HEK293T (cell line): ENCODE results near the gene VTI1A.

ENCODE experiments used
- ELF4 ChIP-seq: fragments of 450-650 bp; IDR thresholded peaks from 2 replicates; pipeline ENCODE4 v1.6.1; 2017; ENCODE audit warnings: antibody characterized with exemption
- FOXA1 ChIP-seq: fragments of 450-650 bp; IDR thresholded peaks from 2 replicates; pipeline ENCODE4 v1.6.1; 2016; ENCODE audit warnings: mild to moderate bottlenecking
- HDGF ChIP-seq: fragments of 450-650 bp; IDR thresholded peaks from 2 replicates; pipeline ENCODE4 v1.6.1; 2017; ENCODE audit warnings: antibody characterized with exemption, borderline replicate concordance
- SP1 ChIP-seq: fragments of 450-650 bp; IDR thresholded peaks from 2 replicates; pipeline ENCODE4 v1.6.1; 2017

GRCh38 chr10:112619556-112619955 is 172.5 kb downstream of the VTI1A start:
- TF ChIP-seq SP1, result no peak
- no peak for TF ChIP-seq FOXA1
- no peak for TF ChIP-seq HDGF
- no peak for TF ChIP-seq ELF4
